ENCODE data around the gene NPY. TPM values are rescaled to one million over a fixed set of nuclear protein-coding genes. Genes with fewer than 3 reads are reported as not detected.

The NPY gene
- total and polyA plus RNA-seq, 10 of the 15 experiments (the other 5 are each of a cell fraction or from before 2014, with no cell fraction given), result not detected

- no peak for TF ChIP-seq ZNF384 (IDR thresholded peaks at IDR 0.05; ENCODE audit: borderline replicate concordance, low read depth, low read length)
- TF ChIP-seq ATF7 (IDR thresholded peaks at IDR 0.05; ENCODE audit: low read depth), result no peak
- TF ChIP-seq SMAD5 (IDR thresholded peaks at IDR 0.05; ENCODE audit: low read depth), result no peak
- TF ChIP-seq ZBED1 (IDR thresholded peaks at IDR 0.05; ENCODE audit: borderline replicate concordance), result 0 out of 2 replicates have a peak, but pooled peaks have one; percentile 36
- TF ChIP-seq HCFC1 (IDR thresholded peaks at IDR 0.05; ENCODE audit: low read length), result no peak
- TF ChIP-seq ATF2 (IDR thresholded peaks at IDR 0.05; ENCODE audit: low read length), result peak; percentile 33; the same call in 1 of the 2 replicates
- no peak for TF ChIP-seq NBN (IDR thresholded peaks at IDR 0.05)
- no peak for TF ChIP-seq ZZZ3 (IDR thresholded peaks at IDR 0.05; ENCODE audit: control insufficient read depth, insufficient read length, low read depth)
- TF ChIP-seq SREBF2 (IDR thresholded peaks at IDR 0.05; ENCODE audit: low read length), result no peak
- 0 out of 2 replicates have a peak, but pooled peaks have one; percentile 16 for TF ChIP-seq YY1 (IDR thresholded peaks at IDR 0.05; ENCODE audit: low read depth, low read length)
- TF ChIP-seq SIX5 (IDR thresholded peaks at IDR 0.05; ENCODE audit: low read depth, low read length, severe bottlenecking), result no peak
- TF ChIP-seq JUND (IDR thresholded peaks at IDR 0.05; ENCODE audit: low read depth, low read length), result no peak
- no peak for TF ChIP-seq WRNIP1 (IDR thresholded peaks at IDR 0.05; ENCODE audit: borderline replicate concordance, low read depth, low read length)
- TF ChIP-seq SIN3A (IDR thresholded peaks at IDR 0.05; ENCODE audit: low read depth, low read length), result no peak
- TF ChIP-seq ZNF274 (IDR thresholded peaks at IDR 0.05; ENCODE audit: insufficient read depth, insufficient read length), result no peak
- TF ChIP-seq PAX5 (IDR thresholded peaks at IDR 0.05; ENCODE audit: borderline replicate concordance, low read depth, low read length), result peak; percentile 79; the same call in 1 of the 2 replicates
- 0 out of 2 replicates have a peak, but pooled peaks have one; percentile 31 for TF ChIP-seq IRF4 (IDR thresholded peaks at IDR 0.05; ENCODE audit: low read depth, low read length)
- no peak for TF ChIP-seq HDAC6 (IDR thresholded peaks at IDR 0.05; ENCODE audit: unreplicated experiment)
- TF ChIP-seq CREM (IDR thresholded peaks at IDR 0.05; ENCODE audit: low read depth), result peak; percentile 60; the same call in 1 of the 2 replicates
- TF ChIP-seq IKZF1 (conservative IDR thresholded peaks at IDR 0.05), result 0 out of 2 replicates have a peak, but pooled peaks have one; percentile 19
- TF ChIP-seq LARP7 (IDR thresholded peaks at IDR 0.05), result no peak
- TF ChIP-seq EED (IDR thresholded peaks at IDR 0.05; ENCODE audit: low read depth), result peak; percentile 89
- no peak for TF ChIP-seq ZSCAN29 (IDR thresholded peaks at IDR 0.05)
- TF ChIP-seq CEBPB (IDR thresholded peaks at IDR 0.05; ENCODE audit: borderline replicate concordance in 1 of 2, low read depth in 2 of 2, low read length in 2 of 2), result no peak
- TF ChIP-seq TCF3 (IDR thresholded peaks at IDR 0.05; ENCODE audit: borderline replicate concordance, insufficient read depth, low read depth, low read length), result no peak
- TF ChIP-seq IKZF2 (IDR thresholded peaks at IDR 0.05), result peak; percentile 40 to 55; a peak in 3 of 4 replicates
- 0 out of 2 replicates have a peak, but pooled peaks have one; percentile 19 for TF ChIP-seq JUNB (IDR thresholded peaks at IDR 0.05)
- TF ChIP-seq NR2F1 (conservative IDR thresholded peaks at IDR 0.05), result 0 out of 2 replicates have a peak, but pooled peaks have one; percentile 16
- TF ChIP-seq ZNF592 (IDR thresholded peaks at IDR 0.05), result no peak
Observed at GRCh38 chr7:24325708-24326107, 41.7 kb downstream of the NPY start (continued).

Measured in GM12878 (cell line).